Activated CD8-positive, alpha-beta memory T cell treated with anti-CD3 and anti-CD28 coated beads, Interleukin-2, amount 10 ng/mL, durations not matched to agents 7 days and 5 days (primary cell): Measurements from ENCODE around the gene CMIP. TPM values are rescaled to one million over a fixed set of nuclear protein-coding genes. Genes with fewer than 3 reads are reported as not detected.

Experiments
- ATAC-seq: fragments of 150-1000 bp; cut with Tn5 transposase; one replicate; pipeline ENCODE4 v1.10.0; 2021; ENCODE audit warnings: moderate library complexity
- CTCF ChIA-PET: fragments of 350-600 bp; sonication (Branson Sonifier 250); formaldehyde crosslinking; loops from one replicate; lab custom pipeline; 2021; ENCODE audit warnings: antibody characterized with exemption; lab: Charles Lee
- DNase-seq: peaks from one replicate; pipeline ENCODE4 v3.0.0-alpha.2; 2020
- H3K27ac Mint-ChIP-seq: one replicate; pipeline ENCODE4 v1.8.0; 2021; ENCODE audit warnings: mild to moderate bottlenecking, mixed read lengths
- H3K27me3 Mint-ChIP-seq: one replicate; pipeline ENCODE4 v1.8.0; 2021; ENCODE audit warnings: mixed read lengths
- H3K36me3 Mint-ChIP-seq: one replicate; pipeline ENCODE4 v1.8.0; 2021; ENCODE audit warnings: mild to moderate bottlenecking, mixed read lengths
- H3K4me1 Mint-ChIP-seq: one replicate; pipeline ENCODE4 v1.8.0; 2021; ENCODE audit warnings: mixed read lengths
- H3K4me3 Mint-ChIP-seq: one replicate; pipeline ENCODE4 v1.8.0; 2021; ENCODE audit warnings: mild to moderate bottlenecking, moderate library complexity, mixed read lengths
- H3K9me3 Mint-ChIP-seq: one replicate; pipeline ENCODE4 v1.8.0; 2022; ENCODE audit warnings: low read depth, mixed read lengths
- total RNA-seq, 2 experiments: library from RNA; stranded (reverse); gene quantifications; one replicate each; pipeline ENCODE4 v1.2.3, GENCODE V29; 2021

CMIP gene
- total RNA-seq, 2 experiments from 2014 or later = 77.4 to 98.8 TPM

GRCh38 chr16:81551821-81552304 lies 107.3 kb downstream of the CMIP start:
- no peaks in the 10 kb centered on the region for H3K27me3 Mint-ChIP-seq
- peaks cover 60% of the 10 kb centered on the region for H3K4me1 Mint-ChIP-seq
- ATAC-seq (no peak), DNase-seq (no peak)
- no peak overlapping the region for H3K4me3 Mint-ChIP-seq
- H3K9me3 Mint-ChIP-seq = no peaks in the 10 kb centered on the region
- H3K36me3 Mint-ChIP-seq = no peaks in the 10 kb centered on the region
- CTCF ChIA-PET = no interaction called here
- H3K27ac Mint-ChIP-seq = no peak overlapping the region

GRCh38 chr16:81552743-81553079 lies 108.1 kb downstream of the CMIP start:
- Mint-ChIP-seq H3K9me3 (no peaks in the 10 kb centered on the region), H3K4me3 (no peak overlapping the region), H3K27ac (no peak overlapping the region), H3K27me3 (no peaks in the 10 kb centered on the region), H3K36me3 (no peaks in the 10 kb centered on the region), H3K4me1 (peaks cover 60% of the 10 kb centered on the region)
- DNase-seq = no peak
- CTCF ChIA-PET = no interaction called here
- no peak for ATAC-seq

- Mint-ChIP-seq H3K27ac (no peak overlapping the region), H3K36me3 (no peaks in the 10 kb centered on the region), H3K4me1 (peaks cover 62% of the 10 kb centered on the region), H3K27me3 (no peaks in the 10 kb centered on the region), H3K4me3 (no peak overlapping the region), H3K9me3 (no peaks in the 10 kb centered on the region)
- ATAC-seq (no peak), DNase-seq (no peak)
- CTCF ChIA-PET = no interaction called here
Observed at GRCh38 chr16:81553080-81553813, 108.6 kb downstream of the CMIP start.

GRCh38 chr16:81553814-81554675 lies 109.4 kb downstream of the CMIP start:
- Mint-ChIP-seq H3K4me1 (peaks cover 59% of the 10 kb centered on the region), H3K27ac (no peak overlapping the region), H3K9me3 (no peaks in the 10 kb centered on the region), H3K36me3 (no peaks in the 10 kb centered on the region), H3K4me3 (no peak overlapping the region), H3K27me3 (no peaks in the 10 kb centered on the region)
- ATAC-seq = no peak
- no peak for DNase-seq
- CTCF ChIA-PET = no interaction called here

GRCh38 chr16:81554979-81555378 lies 110.4 kb downstream of the CMIP start:
- no peaks in the 10 kb centered on the region for H3K27me3 Mint-ChIP-seq
- no peaks in the 10 kb centered on the region for H3K9me3 Mint-ChIP-seq
- no peak for ATAC-seq
- CTCF ChIA-PET = no interaction called here
- no peaks in the 10 kb centered on the region for H3K36me3 Mint-ChIP-seq
- no peak overlapping the region for H3K27ac Mint-ChIP-seq
- no peak overlapping the region for H3K4me3 Mint-ChIP-seq
- H3K4me1 Mint-ChIP-seq = peaks cover 54% of the 10 kb centered on the region
- DNase-seq = no peak

GRCh38 chr16:81555660-81556059 lies 111.1 kb downstream of the CMIP start:
- ATAC-seq = no peak
- DNase-seq = no peak
- Mint-ChIP-seq H3K9me3 (no peaks in the 10 kb centered on the region), H3K4me3 (no peak overlapping the region), H3K27ac (no peak overlapping the region), H3K36me3 (no peaks in the 10 kb centered on the region), H3K4me1 (peaks cover 47% of the 10 kb centered on the region), H3K27me3 (no peaks in the 10 kb centered on the region)
- CTCF ChIA-PET = interaction anchor here (1.0 kb wide), 1 partner anchor 151 kb away, joined by 4 read pairs; no protein-coding TSS in a partner anchor

- Mint-ChIP-seq H3K4me3 (no peak overlapping the region), H3K9me3 (no peaks in the 10 kb centered on the region), H3K27me3 (no peaks in the 10 kb centered on the region), H3K27ac (no peak overlapping the region), H3K36me3 (no peaks in the 10 kb centered on the region), H3K4me1 (peaks cover 39% of the 10 kb centered on the region)
- CTCF ChIA-PET = interaction anchor here (1.0 kb wide), 1 partner anchor 152 kb away, joined by 4 read pairs; no protein-coding TSS in a partner anchor
- ATAC-seq = no peak
- no peak for DNase-seq
Observed at GRCh38 chr16:81556715-81557284, 112.2 kb downstream of the CMIP start.

- H3K9me3 Mint-ChIP-seq = no peaks in the 10 kb centered on the region
- H3K4me1 Mint-ChIP-seq = peaks cover 28% of the 10 kb centered on the region
Observed at GRCh38 chr16:81558077-81558443, 113.5 kb downstream of the CMIP start.

GRCh38 chr16:81558444-81559175 lies 114.0 kb downstream of the CMIP start:
- H3K4me3 Mint-ChIP-seq = no peak overlapping the region
- H3K27me3 Mint-ChIP-seq = no peaks in the 10 kb centered on the region
- DNase-seq (no peak), ATAC-seq (no peak)
- peaks cover 22% of the 10 kb centered on the region for H3K4me1 Mint-ChIP-seq
- CTCF ChIA-PET = no interaction called here
- no peaks in the 10 kb centered on the region for H3K36me3 Mint-ChIP-seq
- no peak overlapping the region for H3K27ac Mint-ChIP-seq
- H3K9me3 Mint-ChIP-seq = no peaks in the 10 kb centered on the region

More at GRCh38 chr16:81558077-81558443, 113.5 kb downstream of the CMIP start:
- Mint-ChIP-seq H3K27ac (no peak overlapping the region), H3K36me3 (no peaks in the 10 kb centered on the region), H3K27me3 (no peaks in the 10 kb centered on the region), H3K4me3 (no peak overlapping the region)
- no peak for DNase-seq
- CTCF ChIA-PET = no interaction called here
- no peak for ATAC-seq

- no peaks in the 10 kb centered on the region for H3K9me3 Mint-ChIP-seq
- H3K27me3 Mint-ChIP-seq = no peaks in the 10 kb centered on the region
- peaks cover 11% of the 10 kb centered on the region for H3K4me1 Mint-ChIP-seq
- H3K27ac Mint-ChIP-seq = no peak overlapping the region
- H3K4me3 Mint-ChIP-seq = no peak overlapping the region
- ATAC-seq (no peak), DNase-seq (no peak)
- no peaks in the 10 kb centered on the region for H3K36me3 Mint-ChIP-seq
- CTCF ChIA-PET = no interaction called here
Observed at GRCh38 chr16:81560979-81561657, 116.5 kb downstream of the CMIP start.

- Mint-ChIP-seq H3K27me3 (no peaks in the 10 kb centered on the region), H3K27ac (no peak overlapping the region), H3K9me3 (no peaks in the 10 kb centered on the region), H3K36me3 (no peaks in the 10 kb centered on the region), H3K4me3 (no peak overlapping the region), H3K4me1 (peaks cover 6% of the 10 kb centered on the region)
- CTCF ChIA-PET = no interaction called here
- ATAC-seq (no peak), DNase-seq (no peak)
Observed at GRCh38 chr16:81562174-81562849, 117.7 kb downstream of the CMIP start.

GRCh38 chr16:81562926-81563325 lies 118.3 kb downstream of the CMIP start:
- H3K36me3 Mint-ChIP-seq = no peaks in the 10 kb centered on the region
- H3K4me1 Mint-ChIP-seq = peaks cover 8% of the 10 kb centered on the region
- no peaks in the 10 kb centered on the region for H3K27me3 Mint-ChIP-seq
- no peak for ATAC-seq
- DNase-seq = no peak
- H3K27ac Mint-ChIP-seq = no peak overlapping the region
- no peaks in the 10 kb centered on the region for H3K9me3 Mint-ChIP-seq
- H3K4me3 Mint-ChIP-seq = no peak overlapping the region
- CTCF ChIA-PET = interaction anchor here (1.1 kb wide), 1 partner anchor 159 kb away, joined by 3 read pairs; no protein-coding TSS in a partner anchor
